ENCODE results near the gene IGF1.
"Not testable (repeated sequence)": the region's sequence is repeated elsewhere in the genome, so short reads cannot be mapped to it uniquely, and the experiment has no call there.

The IGF1 gene

DNA sequence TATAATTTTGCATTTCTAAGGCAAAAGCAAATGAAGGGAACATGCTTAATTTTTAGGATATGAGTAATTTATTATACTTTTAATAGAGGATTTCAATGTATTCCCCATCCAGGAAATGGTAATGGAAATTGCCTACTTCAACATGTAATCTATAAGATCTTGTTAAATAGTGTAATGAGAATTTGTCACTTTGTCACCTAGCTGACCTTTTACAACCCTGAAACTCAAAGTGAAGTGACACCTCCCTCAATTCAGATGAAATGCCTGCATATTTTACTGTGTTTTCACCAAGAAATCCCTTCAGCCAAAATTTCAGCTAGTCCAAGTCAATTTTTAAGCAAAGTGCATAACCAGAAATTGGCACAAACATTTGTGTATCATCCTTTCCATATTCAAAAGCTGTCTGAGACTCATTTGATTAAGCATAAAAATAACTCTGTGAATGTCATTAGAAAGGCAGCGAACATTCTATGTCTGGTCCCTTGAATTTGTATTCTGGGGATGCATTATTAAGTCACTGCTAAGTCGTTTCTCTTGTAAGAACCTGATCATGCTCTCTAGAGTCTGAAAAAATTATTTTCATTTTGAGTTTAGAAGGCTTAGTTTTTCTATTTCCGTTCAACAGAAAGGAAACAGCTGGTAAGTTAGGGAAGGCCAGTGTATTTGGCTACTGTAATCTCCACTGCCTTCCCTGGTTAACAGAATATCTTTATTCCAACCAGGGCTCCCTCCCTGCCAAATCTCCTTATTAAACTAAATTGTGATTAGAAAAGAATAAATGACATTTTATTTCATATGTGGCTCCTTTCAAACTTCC, 100.8 kb downstream of the IGF1 start:
- no peak for DNase-seq (ENCODE audit: low read depth)

GRCh38 chr12:102376781-102377180, 103.6 kb downstream of the IGF1 start:
- DNase-seq (ENCODE audit: low read depth), result no peak

DNA sequence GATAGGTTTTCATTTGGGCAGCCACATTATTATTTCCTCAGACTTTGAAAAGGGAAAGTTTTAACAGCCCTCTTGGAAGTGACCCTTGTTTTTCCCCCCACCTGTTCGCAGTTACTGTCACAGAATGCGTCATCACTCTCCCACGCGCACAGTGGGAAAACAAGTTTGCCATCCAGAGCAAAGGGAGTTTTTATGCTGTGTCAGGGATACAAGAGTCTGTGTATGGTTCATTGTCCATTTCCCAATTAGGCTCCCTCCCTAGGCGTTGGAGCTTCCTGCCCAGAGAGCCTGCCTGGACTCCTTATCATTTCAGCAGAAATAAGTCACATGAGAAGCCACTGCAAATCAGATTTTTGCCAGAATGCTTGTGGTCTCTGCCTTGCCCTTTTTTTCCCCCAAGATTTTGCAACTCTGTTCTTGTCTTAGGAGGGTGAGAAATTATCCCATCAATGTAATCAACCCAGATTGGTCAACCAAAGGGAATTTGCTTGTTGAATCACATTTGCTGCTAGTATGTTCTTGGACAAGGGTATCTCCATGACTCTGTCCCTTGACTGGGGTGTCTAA, 104.1 kb downstream of the IGF1 start:
- DNase-seq (ENCODE audit: low read depth), result no peak

DNA sequence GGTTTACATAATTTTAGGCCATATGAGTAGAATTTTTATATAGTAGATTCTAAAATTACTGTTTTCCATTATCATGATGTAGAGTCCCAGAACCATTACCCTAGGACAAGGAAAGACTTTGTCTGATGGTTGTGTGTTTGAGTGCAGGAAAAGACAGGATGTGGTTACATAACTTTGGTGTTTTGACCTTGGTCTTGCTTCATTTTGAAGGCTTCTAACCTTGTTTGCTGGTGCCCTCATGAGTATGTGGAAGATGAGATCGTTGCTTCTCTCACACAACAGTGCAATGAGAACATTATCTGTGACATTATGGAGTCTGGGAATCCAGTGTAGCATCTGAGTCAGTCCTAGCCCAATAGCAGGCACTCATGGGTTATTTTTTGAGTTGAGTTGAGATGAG, 106.2 kb downstream of the IGF1 start:
- no peak for DNase-seq (ENCODE audit: low read depth)

- DNase-seq (ENCODE audit: low read depth), result no peak
Measured at GRCh38 chr12:102372087-102372486, 108.3 kb downstream of the IGF1 start.

DNA sequence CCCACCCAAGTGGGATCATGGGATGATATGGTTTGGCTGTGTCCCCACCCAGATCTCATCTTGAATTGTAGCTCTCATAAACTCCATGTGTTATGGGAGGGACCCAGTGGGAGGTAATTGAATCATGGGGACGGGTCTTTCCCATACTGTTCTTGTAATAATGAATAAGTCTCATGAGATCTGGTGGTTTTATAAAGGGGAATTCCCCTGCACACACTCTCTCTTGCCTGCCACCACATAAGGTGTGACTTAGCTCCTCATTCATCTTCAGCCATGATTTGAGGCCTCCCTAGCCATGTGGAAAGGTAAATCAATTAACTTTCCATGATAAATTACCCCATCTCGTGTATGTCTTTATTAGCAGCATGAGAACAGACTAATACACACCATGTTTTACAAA, 109.2 kb downstream of the IGF1 start:
- DNase-seq (ENCODE audit: low read depth), result no peak

DNA sequence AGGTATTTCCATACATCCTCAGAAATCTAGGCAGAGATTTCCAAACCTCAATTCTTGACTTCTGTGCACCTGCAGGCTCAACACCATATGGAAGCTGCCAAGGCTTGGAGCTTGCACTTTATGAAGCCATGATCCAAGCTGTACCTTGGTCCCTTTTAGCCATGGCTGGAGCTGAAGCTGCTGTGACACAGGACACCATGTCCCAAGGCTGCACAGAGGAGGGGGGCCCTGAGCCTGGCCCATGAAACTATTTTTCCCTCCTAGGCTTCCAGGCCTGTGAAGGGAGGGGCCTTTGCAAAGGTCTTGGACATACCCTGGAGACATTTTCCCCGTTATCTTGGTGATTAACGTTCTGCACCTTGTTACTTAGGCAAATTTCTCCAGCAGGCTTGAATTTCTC, 110.5 kb downstream of the IGF1 start:
- DNase-seq (ENCODE audit: low read depth), result no peak

- no peak for DNase-seq (ENCODE audit: low read depth)
Measured at GRCh38 chr12:102365365-102365764, 115.0 kb downstream of the IGF1 start.

DNA sequence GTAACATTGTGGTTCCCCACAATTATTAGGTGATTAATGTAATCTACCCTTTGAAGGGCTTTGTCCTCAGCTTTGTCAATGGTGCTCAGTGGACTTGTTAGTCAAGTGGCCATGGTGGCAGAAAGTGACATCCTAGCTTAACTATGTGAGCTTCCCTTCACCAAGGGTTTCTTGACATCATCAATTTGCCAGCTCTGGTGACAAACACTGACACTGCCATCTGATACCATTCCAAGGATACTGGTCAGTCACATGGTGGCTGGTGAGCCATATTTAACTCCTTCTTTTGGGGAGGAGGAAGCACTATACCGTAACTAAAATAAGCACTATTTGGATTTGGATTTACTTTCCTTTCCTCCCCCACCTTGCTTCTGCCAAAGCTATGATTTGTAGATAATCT, 115.7 kb downstream of the IGF1 start:
- no peak for DNase-seq (ENCODE audit: low read depth)

- no peak for DNase-seq (ENCODE audit: low read depth)
Measured at GRCh38 chr12:102356690-102357089, 123.7 kb downstream of the IGF1 start.

GRCh38 chr12:102354281-102354680, 126.1 kb downstream of the IGF1 start:
- not testable (repeated sequence) for DNase-seq (ENCODE audit: low read depth)

GRCh38 chr12:102351322-102351721, 129.0 kb downstream of the IGF1 start:
- no peak for DNase-seq (ENCODE audit: low read depth)

GRCh38 chr12:102350070-102350469, 130.3 kb downstream of the IGF1 start:
- DNase-seq (ENCODE audit: low read depth), result no peak

GRCh38 chr12:102349079-102349478, 131.3 kb downstream of the IGF1 start:
- DNase-seq (ENCODE audit: low read depth), result no peak

DNA sequence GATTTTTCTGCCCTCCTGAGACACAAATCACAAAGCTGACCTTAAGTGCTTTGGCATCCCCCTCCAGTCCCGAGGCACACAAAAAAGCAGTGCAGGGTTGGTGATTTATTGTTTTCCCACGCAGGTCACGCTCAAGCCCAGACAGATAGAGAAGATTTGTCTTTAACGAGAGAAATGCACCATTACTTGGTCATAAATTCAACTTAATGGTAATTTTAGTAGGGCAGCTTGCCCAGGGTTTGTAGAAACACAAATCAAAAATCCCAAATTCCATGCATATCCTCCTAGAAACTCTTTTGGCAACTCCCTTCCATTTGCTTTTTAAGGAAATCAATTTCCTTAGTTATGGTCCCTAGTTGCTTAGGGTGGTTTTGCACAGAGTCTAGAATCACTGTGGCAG, 132.6 kb downstream of the IGF1 start:
- no peak for DNase-seq (ENCODE audit: low read depth)
